Parathyroid adenoma (tissue), 2 donors: ENCODE results near the gene UNC5C.

Experiments
- H2AFZ ChIP-seq: fragments of 300-600 bp; sonication (generic); one replicate; pipeline ENCODE4 v1.7.0; 2017; ENCODE audit warnings: antibody characterized with exemption, mild to moderate bottlenecking
- H3K27ac ChIP-seq: fragments of 300-600 bp; sonication (generic); one replicate; pipeline ENCODE4 v1.7.0; 2017
- H3K27me3 ChIP-seq: fragments of 300-600 bp; sonication (generic); one replicate; pipeline ENCODE4 v1.7.0; 2017; ENCODE audit warnings: low read length; ENCODE audit not compliant: control insufficient read depth, insufficient read depth
- H3K36me3 ChIP-seq: fragments of 300-600 bp; sonication (generic); one replicate; pipeline ENCODE4 v1.7.0; 2017; ENCODE audit warnings: low read length; ENCODE audit not compliant: control insufficient read depth, insufficient read depth
- H3K4me1 ChIP-seq: fragments of 300-600 bp; sonication (generic); one replicate; pipeline ENCODE4 v1.7.0; 2017; ENCODE audit warnings: control low read depth
- H3K4me2 ChIP-seq: fragments of 300-600 bp; sonication (generic); one replicate; pipeline ENCODE4 v1.7.0; 2017; ENCODE audit warnings: low read length
- H3K4me3 ChIP-seq: fragments of 300-600 bp; sonication (generic); one replicate; pipeline ENCODE4 v1.7.0; 2017; ENCODE audit warnings: low read depth, low read length
- H3K79me2 ChIP-seq: fragments of 300-600 bp; sonication (generic); one replicate; pipeline ENCODE4 v1.7.0; 2017; ENCODE audit warnings: control low read depth
- H3K9ac ChIP-seq: fragments of 300-600 bp; sonication (generic); one replicate; pipeline ENCODE4 v1.7.0; 2017; ENCODE audit warnings: mild to moderate bottlenecking
- H3K9me3 ChIP-seq: fragments of 300-600 bp; sonication (generic); one replicate; pipeline ENCODE4 v1.7.0; 2017; ENCODE audit warnings: low read length; ENCODE audit not compliant: control insufficient read depth
- CTCF ChIP-seq: fragments of 300-600 bp; sonication (generic); IDR thresholded peaks from one replicate; pipeline ENCODE4 v1.7.0; 2017; ENCODE audit warnings: antibody characterized with exemption, mild to moderate bottlenecking
- donor health status: primary hyperparathyroidism.

UNC5C gene

DNA sequence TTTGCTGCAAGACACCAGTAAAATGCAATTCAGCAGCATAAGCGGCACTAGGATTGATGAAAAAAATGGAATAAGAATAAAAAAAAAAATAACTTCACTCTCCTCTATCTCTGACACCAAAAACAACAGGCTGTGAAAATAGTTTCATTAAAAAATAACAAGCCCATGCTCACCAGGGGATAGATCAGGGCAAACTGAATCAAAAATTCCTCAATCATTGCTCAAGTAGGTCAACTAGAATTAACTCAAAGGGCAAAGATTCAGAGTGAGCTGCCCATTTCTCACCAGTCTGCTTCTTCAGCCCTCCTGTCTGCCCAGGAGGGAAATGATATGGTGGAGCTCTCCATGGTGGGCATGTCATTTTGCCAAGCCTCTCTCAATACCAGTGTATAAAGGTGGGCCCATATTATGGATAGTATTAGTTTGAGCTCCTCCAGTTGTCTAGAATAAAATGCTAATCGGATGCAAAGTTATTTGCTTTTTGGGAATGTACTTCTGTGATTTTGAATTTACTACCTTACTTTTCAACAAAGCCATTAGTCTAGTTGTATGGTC is 153.9 kb downstream of the UNC5C start:
- no peaks in the 10 kb centered on the region for H3K9me3 ChIP-seq
- H3K79me2 ChIP-seq: no peaks in the 10 kb centered on the region
- H3K9ac ChIP-seq: no peak overlapping the region
- no peaks in the 10 kb centered on the region for H3K36me3 ChIP-seq
- no peaks in the 10 kb centered on the region for H3K27me3 ChIP-seq
- no peak for TF ChIP-seq CTCF
- no peak overlapping the region for H3K27ac ChIP-seq
- H3K4me1 ChIP-seq: no peaks in the 10 kb centered on the region
- no peak overlapping the region for H2AFZ ChIP-seq
- H3K4me2 ChIP-seq: no peak overlapping the region
- H3K4me3 ChIP-seq: no peak overlapping the region

GRCh38 chr4:95393821-95394220 is 155.0 kb downstream of the UNC5C start:
- Histone ChIP-seq H3K36me3 (no peaks in the 10 kb centered on the region), H3K4me1 (no peaks in the 10 kb centered on the region), H3K79me2 (no peaks in the 10 kb centered on the region), H2AFZ (no peak overlapping the region), H3K27me3 (no peaks in the 10 kb centered on the region), H3K9me3 (no peaks in the 10 kb centered on the region), H3K4me3 (no peak overlapping the region), H3K4me2 (no peak overlapping the region), H3K9ac (no peak overlapping the region), H3K27ac (no peak overlapping the region)
- TF ChIP-seq CTCF: no peak

DNA sequence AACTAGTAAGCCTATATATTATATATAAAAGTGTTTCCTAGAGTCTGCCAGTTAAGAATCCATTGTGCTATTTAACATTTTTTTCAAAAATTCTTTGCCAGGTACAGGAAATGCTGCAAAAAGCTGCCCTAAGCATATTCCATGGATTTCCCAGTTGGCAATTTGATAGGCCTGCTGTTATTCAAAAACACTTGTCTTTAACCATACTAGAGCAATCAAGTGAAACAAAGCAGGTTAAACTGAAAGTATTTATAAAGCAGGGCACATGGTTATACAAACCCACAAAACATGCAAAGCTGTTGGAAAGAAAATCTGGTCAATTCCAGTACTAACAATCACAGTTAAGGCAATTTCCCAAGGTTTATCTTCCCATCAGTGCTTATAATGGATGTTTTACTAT is 159.9 kb downstream of the UNC5C start:
- Histone ChIP-seq H3K9me3 (no peaks in the 10 kb centered on the region), H3K4me1 (no peaks in the 10 kb centered on the region), H3K79me2 (no peaks in the 10 kb centered on the region), H3K27ac (no peak overlapping the region), H3K27me3 (no peaks in the 10 kb centered on the region), H3K9ac (no peak overlapping the region), H3K4me2 (no peak overlapping the region), H3K4me3 (no peak overlapping the region), H3K36me3 (no peaks in the 10 kb centered on the region), H2AFZ (no peak overlapping the region)
- TF ChIP-seq CTCF: no peak

DNA sequence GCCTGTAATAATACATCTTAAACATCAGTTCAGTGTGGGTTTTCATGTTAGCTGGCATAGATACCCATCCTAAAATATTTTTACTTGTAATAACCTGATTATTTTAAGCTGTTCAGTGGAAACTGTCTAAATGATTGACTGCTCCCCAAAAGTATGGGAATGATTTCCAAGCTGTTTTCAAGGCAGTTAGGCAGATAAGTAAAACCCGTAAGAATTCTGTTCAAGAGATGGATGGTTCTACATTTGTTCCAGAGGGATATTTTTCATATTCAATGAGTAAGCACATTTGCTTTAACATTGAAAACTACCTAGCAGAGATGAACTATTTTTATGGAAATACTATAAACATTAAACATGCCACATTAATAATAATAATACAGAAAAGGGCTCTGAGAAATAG is 161.1 kb downstream of the UNC5C start:
- Histone ChIP-seq H3K4me2 (no peak overlapping the region), H3K9ac (no peak overlapping the region), H3K4me1 (no peaks in the 10 kb centered on the region), H2AFZ (no peak overlapping the region), H3K4me3 (no peak overlapping the region), H3K27ac (no peak overlapping the region), H3K27me3 (no peaks in the 10 kb centered on the region), H3K9me3 (no peaks in the 10 kb centered on the region), H3K79me2 (no peaks in the 10 kb centered on the region), H3K36me3 (no peaks in the 10 kb centered on the region)
- no peak for TF ChIP-seq CTCF

GRCh38 chr4:95386410-95386809 is 162.4 kb downstream of the UNC5C start:
- no peak overlapping the region for H3K9ac ChIP-seq
- no peaks in the 10 kb centered on the region for H3K27me3 ChIP-seq
- H3K4me3 ChIP-seq: no peak overlapping the region
- H3K4me2 ChIP-seq: no peak overlapping the region
- H3K4me1 ChIP-seq: no peaks in the 10 kb centered on the region
- no peak overlapping the region for H3K27ac ChIP-seq
- H3K9me3 ChIP-seq: no peaks in the 10 kb centered on the region
- H2AFZ ChIP-seq: no peak overlapping the region
- no peaks in the 10 kb centered on the region for H3K79me2 ChIP-seq
- no peaks in the 10 kb centered on the region for H3K36me3 ChIP-seq
- no peak for TF ChIP-seq CTCF
